ENCODE results near the gene CDHR2.

Gene CDHR2

DNA sequence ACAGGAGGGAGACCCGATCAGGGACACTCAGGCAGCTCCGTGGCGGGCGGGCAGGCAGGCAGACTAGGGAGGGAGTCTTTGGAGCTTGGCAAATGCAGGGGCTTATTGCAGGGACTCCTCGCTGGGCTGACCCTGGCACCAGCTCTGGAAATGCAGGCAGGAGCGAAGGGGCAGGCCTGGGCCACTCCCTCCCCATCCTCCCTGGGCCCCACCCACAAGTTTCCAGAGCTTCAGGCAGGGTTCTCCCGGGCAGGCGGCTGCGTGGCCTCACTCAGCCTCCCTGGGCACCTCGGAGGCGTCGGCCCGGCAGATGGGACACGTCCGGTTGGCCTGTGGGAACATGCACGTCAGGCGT is 20.4 kb upstream of the CDHR2 start:
- no peak for DNase-seq (ENCODE audit: low spot score)

DNA sequence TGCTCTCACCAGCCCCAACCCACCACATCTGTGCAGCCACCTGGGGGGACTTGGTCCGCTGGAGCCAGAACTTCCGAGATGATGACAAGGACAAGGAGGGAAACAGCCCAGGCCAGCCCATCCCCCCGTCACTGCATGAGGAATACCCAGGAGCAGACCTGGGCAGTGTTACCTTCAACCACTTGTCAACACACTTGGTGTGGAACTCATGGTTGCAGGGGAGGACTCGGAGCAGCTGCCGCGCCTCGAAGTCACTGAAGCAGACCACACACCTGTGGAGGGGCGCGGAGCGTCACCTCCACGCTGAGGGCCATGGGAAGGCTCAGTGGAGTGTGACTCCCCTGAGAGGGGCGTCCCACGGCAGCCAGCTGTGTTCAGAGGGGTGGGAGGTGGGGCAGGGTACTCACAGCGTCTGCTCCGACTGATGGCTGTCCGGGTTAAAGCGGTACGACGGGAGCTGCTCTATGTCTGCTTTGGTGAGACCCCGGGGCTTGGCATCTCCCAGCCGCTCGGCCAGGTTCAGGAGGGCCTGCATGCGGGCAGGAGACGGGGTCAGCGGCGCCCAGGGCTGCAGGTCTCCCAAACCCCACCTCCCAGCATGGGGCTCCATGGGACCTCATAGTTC is 19.9 kb upstream of the CDHR2 start:
- no peak for DNase-seq (ENCODE audit: low spot score)

DNA sequence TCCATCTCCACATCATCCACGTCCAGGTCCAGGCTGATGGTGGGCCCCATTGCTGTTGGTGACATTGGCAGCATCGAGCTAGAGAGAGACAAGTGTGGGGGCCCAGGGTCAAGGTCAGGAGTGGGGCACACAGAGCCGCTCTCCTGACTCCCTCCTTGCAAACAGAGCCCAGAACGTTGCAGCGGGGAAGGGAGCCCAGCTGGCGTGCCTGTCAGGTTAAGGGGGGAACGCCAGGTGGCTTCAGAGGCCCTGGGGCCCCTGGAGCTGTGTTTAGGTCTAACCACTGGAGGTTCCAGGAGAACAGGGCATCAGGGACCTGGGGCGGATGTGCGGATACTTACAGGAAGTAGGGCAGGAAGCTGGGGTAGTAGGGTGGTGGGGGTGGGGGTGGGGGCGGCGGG is 19.4 kb upstream of the CDHR2 start:
- DNase-seq (ENCODE audit: low spot score): peak; percentile 59

DNA sequence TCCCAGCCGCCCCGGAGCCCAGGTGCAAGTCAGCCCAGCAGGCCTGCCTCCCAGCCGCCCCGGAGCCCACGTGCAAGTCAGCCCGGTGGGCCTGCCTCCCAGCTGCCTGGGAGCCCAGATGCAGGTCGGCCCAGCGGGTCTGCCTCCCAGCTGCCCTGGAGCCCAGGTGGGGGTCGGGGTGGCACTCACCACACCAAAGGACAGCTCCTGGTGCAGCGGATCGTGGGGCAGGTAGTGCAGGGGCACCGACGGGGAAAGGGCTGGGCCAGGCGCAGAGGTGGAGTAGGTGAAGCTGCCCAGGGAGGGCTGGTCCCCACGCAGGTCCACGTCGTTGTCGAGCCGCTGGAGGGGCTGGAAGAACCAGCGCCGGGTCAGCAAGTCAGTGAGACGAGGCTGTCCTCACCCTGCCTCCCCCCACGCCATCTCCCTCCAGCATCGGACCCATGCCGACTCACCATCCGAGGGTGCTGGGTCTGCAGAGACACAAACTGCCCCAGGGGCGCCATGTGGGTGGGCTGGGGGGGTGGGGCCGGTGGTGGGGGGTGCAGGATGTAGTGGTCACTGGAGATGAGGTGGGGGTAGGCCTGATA is 18.7 kb upstream of the CDHR2 start:
- no peak for DNase-seq (ENCODE audit: low spot score)

DNA sequence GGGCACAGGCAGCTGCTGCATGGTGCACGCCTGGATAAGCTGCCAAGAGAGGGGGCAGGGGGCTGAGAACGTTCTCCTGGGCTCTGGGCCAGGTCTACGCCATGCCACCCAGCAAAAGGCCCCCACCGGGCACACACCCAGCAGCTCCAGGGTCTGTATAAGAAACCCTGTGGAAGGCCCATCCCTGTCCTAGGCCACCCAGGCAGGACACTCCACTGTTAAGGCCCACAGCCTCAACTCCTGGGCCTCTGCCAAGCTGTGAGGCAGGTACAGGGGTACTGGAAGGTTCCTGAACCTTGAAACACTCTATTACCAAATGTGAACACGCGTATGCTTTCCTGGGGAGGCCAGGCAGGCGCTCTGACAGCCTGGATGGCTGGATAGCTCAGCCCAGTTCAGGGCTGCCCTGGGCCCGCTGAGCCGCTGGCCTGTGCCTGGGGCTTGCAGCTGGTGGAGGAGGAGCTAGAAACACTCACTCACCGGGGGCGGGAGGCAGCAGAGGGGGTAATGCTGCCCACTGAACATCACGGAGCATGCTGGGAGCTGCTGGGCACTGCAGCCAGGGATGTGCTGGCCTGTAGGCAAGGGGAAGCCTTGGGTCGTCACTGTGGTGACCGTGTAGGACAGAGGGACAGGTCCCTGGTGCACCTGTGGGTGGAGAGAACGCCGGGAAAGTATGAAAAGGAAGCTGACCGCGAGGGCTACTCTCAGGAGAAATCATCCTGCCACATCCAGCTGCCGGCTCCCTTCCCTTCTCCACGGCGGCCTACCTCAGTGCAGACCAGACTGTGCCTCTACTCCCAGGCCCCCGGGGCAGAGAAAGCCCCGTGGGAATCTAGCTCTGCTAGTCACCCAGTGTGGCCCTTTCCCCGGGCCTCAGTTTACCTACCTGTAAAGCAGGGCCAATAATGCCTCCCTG is 17.9 kb upstream of the CDHR2 start:
- DNase-seq (ENCODE audit: low spot score): no peak

DNA sequence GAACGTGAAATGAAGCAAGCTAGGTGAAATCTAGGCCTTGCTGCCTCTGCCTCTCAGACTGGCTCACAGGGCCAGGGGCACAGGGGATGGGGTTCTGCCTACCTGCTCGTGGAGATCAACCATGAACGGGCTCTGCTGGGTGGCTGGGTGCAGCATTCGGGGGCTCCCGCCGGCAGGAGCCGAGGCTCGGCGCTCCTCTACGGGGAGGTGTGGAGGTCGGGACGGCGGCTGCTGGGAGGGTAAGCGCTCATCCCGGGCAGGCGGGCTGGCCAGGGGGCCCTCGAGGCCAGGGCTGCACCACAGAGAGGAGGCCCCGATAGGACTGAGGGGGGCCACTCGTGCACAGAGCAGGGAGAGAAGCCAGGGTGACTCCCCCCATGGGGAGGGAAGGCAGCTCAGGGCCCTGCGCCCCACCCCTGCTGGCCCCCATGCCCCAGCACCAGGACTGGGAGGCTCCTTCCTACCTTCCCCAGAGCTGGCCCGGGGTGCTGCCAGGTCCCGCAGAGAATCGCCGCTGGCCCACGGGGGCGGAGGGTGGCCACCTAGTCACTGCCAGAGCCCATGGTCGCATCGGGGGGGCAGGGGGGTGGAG is 17.1 kb upstream of the CDHR2 start:
- DNase-seq (ENCODE audit: low spot score): no peak

DNA sequence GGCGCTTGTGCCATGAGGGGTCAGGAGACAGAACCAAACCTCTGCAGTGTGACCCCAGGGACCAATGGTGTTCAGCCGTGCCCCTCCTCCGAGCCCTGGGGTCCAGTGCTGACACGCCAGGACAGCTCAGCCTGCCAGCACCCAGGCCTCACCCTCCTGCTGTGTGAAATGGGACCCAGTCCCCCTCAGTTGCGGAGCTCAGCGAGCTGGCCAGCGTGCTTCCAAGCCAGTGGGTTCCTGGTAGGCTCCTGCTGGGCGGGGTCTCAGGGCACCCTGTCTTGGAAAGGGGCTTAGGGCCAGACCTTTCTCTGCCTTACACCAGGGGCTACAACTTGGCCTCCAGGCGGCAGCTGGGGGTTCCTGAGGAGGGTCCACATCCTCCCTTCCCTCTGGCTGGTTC is 16.3 kb upstream of the CDHR2 start:
- no peak for DNase-seq (ENCODE audit: low spot score)

DNA sequence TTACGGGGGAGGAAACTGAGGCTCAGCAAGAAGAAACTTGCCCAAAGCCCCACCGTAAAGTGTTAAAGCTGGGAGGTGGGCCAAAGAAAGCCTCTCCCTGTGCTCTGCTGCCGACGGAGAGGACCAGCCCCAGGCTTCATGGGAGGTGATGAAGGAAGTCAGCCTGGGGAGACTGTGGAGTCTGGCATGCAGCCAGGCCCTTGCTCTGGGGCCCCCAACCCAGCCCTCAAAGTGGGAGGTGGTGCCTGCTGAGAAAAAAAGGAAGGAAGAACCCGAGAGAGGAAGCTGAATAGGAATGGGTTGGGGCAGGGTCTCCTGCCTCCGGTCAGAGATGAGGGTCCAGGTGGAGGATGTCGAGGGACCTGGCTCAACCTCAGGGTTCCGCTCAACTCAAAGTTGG is 15.8 kb upstream of the CDHR2 start:
- DNase-seq (ENCODE audit: low spot score): no peak

DNA sequence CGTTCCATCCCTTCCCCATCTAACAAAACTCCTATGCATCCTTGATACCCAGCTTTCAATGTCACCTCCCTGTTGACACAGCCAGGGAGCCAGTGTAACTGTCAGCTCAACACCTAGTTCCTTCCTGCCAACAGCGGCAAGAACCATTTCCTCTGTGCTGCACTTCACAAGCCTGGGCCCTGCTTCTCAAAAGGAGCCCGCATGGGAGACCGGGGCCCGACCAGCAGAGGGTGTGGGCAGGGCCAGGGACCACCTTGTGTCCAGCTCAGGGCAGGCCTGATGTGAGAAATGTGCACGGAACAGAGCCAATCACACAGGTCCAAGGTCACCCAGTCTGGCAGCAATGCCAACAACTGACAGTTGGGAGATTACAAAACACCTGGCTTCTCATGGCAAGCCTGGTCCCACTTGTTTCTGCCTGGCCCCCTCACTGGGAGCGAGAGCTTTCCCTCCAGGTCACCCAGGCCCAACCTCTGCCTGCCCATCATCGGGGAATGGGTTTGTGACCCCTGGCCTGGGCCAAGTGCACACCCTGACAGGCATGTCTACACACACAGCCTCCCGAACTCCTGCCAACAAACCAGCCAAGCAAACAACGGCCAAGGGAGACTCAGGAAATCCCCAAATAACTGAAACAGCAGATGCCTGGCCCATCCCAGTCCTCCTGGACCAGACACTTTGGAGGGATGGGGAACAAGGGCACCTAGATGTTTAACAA is 15.1 kb upstream of the CDHR2 start:
- peak; percentile 75 for DNase-seq (ENCODE audit: low spot score)

DNA sequence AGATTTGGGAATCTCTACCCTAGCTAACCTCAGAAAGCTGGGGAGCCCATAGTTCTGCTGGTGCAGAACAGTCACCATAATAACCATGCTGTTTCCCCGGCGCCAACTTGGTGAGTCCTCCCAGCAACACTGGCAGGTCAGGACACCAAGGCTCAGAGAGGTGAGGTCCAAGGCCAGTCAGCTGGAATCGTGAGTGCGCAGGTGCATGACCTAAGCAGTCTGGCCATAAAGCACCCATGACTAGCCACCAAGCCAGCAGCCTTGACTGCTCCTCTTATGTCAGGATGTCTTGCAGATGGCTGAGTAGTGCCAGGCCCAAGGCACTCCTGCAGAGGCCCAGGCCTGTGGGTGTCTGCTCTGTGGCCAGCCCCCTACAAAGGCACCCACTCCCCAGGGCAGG is 14.5 kb upstream of the CDHR2 start:
- DNase-seq (ENCODE audit: low spot score): no peak

DNA sequence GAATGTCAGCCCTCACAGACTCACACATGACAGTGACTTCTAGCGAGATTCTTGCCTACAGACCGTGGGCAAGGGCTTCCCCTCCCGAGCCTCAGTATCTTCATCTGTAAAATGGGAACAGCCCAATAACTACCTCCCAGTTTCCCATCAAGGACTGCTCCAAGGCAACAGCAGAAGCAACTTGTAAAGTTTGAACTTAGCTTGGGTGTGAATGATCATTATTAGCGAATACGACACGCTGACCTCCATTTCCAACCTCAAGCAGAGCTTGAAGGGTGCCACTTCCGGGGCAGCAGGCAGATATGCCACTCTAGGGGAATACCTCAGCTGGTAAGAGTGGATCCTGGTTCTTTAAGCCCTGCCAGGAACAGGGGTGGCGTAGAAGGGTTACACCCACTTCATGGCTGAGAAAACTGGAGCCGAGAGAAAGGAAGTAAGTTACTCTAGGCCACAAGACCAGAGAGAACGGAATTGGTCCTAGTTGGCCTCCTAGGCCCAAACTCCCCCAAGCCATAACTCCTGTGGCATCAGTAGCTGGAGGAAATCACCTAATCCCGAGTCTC is 14.0 kb upstream of the CDHR2 start:
- peak; percentile 77 for DNase-seq (ENCODE audit: low spot score)

DNA sequence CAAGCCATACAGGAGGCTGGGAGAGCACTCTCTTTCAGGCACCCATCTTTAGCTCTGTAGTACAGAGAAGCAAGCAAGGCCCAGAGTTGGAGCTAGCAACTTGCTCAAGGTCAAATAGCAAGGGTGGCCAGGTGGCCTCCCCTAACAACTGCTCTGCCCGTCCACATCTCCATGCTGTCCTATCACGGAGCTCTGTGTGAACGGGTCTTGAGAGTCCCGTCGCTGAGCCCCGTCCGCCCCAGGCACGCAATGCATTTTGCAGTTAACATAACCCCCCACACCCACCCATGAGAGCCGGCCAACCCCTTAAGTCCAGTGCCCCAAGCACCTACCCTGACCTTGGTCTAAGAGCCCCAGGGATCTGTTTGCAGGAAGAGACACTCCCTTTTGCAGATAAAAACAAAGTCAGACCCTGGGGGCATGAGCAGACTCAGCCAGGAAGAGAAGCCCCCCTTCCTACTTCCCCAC is 13.4 kb upstream of the CDHR2 start:
- DNase-seq (ENCODE audit: low spot score): no peak

DNA sequence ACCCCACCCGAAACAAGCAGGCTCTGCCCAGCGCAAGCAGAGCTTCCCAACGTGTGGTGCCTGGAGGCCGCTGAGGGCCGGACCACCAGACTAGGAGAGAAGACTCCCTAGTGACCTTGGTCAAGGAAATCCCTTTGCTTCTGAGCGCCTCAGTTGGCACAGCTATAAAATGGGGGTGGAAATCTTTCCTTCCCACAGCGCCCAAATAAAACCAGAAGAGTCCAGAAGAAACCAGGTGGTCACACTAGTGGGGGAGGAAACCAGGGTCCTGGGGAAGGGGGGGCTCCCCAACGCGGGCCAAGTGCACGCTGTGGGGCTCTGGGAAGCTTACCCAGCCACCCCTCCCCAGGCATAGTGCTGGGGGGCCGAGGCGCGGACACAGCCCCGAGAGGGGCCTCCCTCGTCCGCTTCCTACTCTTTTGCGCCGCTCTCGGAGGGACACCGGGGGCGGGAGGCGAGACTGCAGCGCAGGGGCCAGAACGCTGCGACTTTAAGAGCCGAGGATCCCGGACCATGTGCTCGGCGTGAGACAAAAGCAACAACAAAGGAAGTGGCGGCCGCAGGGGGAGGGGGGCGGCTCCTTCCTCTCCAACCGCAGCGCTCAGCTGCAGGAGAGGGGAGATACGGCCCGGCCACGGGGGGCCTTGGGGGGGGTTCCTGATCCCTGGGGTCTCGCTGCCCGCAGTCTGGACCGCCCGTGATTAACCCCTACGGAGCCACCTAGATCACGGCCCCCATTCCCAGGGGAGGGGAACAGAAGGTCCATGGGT is 12.8 kb upstream of the CDHR2 start:
- peak; percentile 81 for DNase-seq (ENCODE audit: low spot score)

DNA sequence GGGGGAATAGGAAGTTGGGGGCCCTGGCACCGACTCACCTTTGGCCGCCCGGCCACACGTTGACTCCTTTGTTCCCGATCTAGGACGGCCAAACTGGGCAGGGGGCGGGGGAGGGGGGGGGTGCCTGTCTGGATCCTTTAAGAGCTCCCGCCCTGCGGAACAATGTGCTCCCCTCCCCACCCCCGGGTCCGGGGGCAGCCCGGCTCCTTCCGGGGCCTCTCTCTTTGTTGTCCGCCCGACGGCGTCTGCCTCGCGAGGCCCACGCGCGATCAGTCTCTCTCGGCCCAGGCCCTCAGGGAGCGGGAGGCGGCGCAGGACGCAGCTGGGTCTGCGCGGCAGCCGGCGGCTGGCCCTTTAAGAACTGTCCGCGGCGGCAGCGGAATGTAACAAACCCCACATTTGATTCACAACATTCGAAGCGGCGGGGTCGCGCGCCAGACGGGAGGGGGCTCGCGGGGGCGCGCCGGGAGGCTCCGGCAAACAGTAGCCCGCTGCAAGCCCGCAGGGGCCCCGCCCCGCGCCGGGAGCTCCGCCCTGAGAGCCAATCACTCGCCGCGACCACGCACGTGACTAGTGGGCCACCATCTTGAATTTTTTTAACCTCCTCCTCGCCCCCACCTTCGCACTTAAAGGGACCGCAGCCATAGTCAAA is 12.1 kb upstream of the CDHR2 start, which contains the start of gene RNF44:
Gene RNF44 (minus strand): TSS at position 501 of the 652 bp plus-strand sequence. CDS start 4,930 bp downstream, outside the sequence.
- peak; percentile 98 for DNase-seq (ENCODE audit: low spot score)

DNA sequence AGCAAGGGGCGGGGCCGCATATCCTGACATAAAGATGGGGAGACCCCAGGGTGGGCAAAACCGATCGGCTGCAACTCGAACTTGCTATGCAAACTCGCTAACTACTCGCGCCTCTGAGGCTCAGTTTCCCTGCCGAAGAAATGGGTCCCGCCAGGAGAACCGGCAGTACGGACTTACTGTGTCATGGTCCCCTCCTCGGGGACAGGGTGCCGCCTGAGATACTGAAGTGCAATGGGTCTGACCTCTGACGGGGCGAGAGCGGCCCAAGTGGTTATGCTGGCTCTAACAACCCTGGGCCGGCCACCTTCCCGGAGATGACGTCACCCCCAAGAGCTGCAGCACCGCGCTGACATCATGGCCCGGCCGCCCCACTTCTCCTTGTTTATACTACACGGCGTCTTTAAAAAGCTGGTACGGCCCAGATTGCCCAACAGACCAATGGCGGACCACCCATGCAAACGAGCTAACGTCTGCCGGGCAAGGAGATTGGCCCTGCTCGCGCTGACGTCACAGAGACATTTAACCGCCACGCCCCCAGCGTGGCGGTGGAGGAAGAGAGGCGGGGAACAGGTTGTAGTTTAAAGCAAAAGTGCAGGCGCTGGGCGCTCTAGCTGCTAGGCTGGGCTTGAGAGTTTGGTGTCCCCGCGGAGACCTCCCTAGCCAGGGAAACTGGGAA is 11.4 kb upstream of the CDHR2 start:
- peak; percentile 99 for DNase-seq (ENCODE audit: low spot score)

DNA sequence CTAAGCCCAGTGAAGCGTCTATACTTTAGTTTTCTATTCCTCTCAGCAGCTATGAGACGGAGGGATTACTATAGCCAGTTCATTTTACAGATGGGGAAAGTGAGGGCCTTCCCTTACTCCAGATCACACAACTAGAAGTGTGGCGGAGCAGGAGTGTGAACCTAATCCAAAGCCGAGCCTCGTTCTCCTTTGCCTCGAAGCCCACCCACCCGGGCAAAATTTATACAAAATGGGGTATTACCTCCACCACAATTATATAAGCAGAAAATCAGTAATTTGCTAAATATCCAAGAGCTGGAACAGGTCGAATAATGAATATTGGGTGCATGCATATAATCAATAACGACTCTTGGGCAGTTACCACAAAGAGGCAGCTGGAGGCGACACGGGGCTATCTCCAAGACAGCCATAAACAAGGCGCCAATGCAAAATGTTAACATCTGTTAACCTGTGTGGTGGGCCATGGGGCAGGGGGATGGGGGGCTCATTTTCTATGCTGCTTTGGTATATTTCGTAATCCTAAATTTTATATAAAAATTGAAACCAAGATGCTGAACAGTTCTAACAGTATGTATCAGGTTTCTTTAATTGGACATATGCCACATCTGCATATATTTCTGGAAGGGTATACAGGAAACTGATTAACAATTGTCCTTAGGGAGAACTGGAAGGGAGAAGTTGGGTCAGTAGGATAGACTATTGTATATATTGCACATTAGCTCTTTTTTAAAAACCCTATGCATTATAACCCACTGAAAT is 10.7 kb upstream of the CDHR2 start:
- DNase-seq (ENCODE audit: low spot score): no peak

DNA sequence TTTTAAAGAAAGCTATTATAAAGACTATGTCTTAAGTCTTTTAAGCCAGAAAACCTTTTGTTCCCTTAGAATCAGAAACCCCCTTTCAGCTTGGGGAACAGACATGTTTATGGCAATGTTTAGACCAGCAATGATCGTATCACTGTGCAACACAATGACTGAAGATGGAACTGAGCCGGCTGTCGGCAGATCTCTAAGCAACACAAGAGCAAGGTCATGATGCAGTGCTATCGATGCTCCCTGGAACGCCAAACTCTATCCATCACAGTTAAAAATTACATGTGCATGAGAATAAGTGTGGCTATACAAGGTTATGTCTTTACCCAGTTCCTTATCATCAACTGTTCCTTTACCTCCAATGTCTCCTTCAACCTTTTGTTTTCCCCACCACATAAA is 10.2 kb upstream of the CDHR2 start:
- no peak for DNase-seq (ENCODE audit: low spot score)

DNA sequence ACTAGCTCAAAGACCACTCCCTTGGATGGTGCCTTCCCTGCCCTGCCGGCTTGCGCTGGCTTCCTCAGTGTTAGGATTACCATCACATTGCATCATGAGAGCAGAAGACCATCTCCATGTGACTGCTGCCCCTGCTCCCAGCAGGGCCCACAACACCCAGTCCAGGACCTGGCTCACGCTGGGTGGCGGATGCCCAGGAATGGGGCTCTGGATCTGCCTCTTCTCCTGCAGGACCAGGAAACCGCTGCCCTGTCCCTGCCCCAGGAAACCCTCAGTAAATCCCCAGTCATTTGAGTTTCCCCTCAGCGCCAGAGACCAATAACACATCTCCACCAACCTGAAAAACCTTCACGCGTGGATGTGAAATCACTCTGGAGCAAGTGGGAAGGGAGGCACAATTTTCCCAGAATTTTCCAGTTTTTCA is 8.7 kb upstream of the CDHR2 start:
- no peak for DNase-seq (ENCODE audit: low spot score)

DNA sequence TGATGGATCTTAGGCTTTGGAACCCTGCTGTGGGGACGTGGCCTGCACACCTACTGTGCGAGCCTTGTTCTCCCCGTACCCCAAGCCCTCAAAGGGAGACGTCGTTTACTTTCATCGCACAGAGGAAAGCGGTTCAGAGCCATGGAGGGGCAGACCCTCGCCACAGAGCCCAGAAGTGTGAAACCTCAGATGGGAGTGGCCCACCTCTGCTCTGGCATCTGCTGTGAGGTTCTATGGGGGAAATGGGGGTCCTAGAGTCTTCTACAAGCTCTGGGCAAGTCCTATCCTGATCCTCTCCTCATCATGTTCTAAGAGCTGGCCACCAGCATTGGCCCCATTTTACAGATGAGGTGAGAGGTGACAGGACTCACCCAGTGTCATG is 8.2 kb upstream of the CDHR2 start:
- DNase-seq (ENCODE audit: low spot score): no peak
